Liver (tissue), 9 donors: ENCODE data around the gene MAST2. TPM values are rescaled to one million over a fixed set of nuclear protein-coding genes. Genes with fewer than 3 reads are reported as not detected.

Experiments
- DNase-seq: peaks from one replicate; pipeline ENCODE4 v3.0.0-alpha.2; 2017; ENCODE audit warnings: low spot score
- H3K27ac ChIP-seq, 2 donors: one replicate each; pipeline ENCODE4 v1.7.0; 2013; ENCODE audit warnings: inconsistent platforms in 2 of 2, low read length in 2 of 2, control low read depth in 1 of 2, low read depth in 1 of 2, mild to moderate bottlenecking in 1 of 2
- H3K27me3 ChIP-seq, 4 donors: one replicate each; pipeline versions ENCODE4 v1.6.1 to v1.7.0; 2013; ENCODE audit warnings: low read length in 3 of 4, inconsistent platforms in 1 of 4, mild to moderate bottlenecking in 1 of 4, moderate library complexity in 1 of 4; ENCODE audit not compliant: control insufficient read depth in 4 of 4, insufficient read depth in 4 of 4
- H3K36me3 ChIP-seq, 4 donors: one replicate each; pipeline versions ENCODE4 v1.6.1 to v1.7.0; 2013; ENCODE audit warnings: low read length in 3 of 4, mild to moderate bottlenecking in 3 of 4, low read depth in 1 of 4, moderate library complexity in 1 of 4; ENCODE audit not compliant: control insufficient read depth in 4 of 4, insufficient read depth in 3 of 4
- H3K4me1 ChIP-seq, 4 donors: one replicate each; pipeline versions ENCODE4 v1.6.1 to v1.7.0; 2013; ENCODE audit warnings: low read length in 3 of 4, mild to moderate bottlenecking in 3 of 4, moderate library complexity in 1 of 4; ENCODE audit not compliant: control insufficient read depth in 4 of 4, insufficient read depth in 4 of 4
- H3K4me3 ChIP-seq, 3 donors: one replicate each; pipeline versions ENCODE4 v1.6.1 to v1.7.0; 2013; ENCODE audit warnings: low read length in 3 of 3, control low read depth in 1 of 3, low read depth in 1 of 3, mild to moderate bottlenecking in 1 of 3
- H3K9ac ChIP-seq, 2 donors: one replicate each; pipeline ENCODE4 v1.7.0; 2013; ENCODE audit warnings: low read length in 2 of 2, mild to moderate bottlenecking in 2 of 2, moderate library complexity in 2 of 2, control low read depth in 1 of 2, low read depth in 1 of 2
- H3K9me3 ChIP-seq, 4 donors: one replicate each; pipeline versions ENCODE4 v1.6.1 to v1.7.0; 2013; ENCODE audit warnings: low read length in 3 of 4; ENCODE audit not compliant: control insufficient read depth in 4 of 4
- EGR1 ChIP-seq, 2 donors: IDR thresholded peaks; 2 replicates each; pipeline ENCODE4 v1.6.1; 2016 to 2018; ENCODE audit warnings: antibody characterized with exemption in 2 of 2, low read depth in 2 of 2
- FOXA1 ChIP-seq: IDR thresholded peaks from 2 replicates; pipeline ENCODE4 v1.6.1; 2016; ENCODE audit warnings: antibody characterized with exemption
- GABPA ChIP-seq, 2 donors: IDR thresholded peaks in 1 of 2; conservative IDR thresholded peaks in 1 of 2; 2 replicates each; pipeline ENCODE4 v1.6.1; 2016; ENCODE audit warnings: antibody characterized with exemption in 2 of 2, mild to moderate bottlenecking in 1 of 2, moderate library complexity in 1 of 2
- HNF4G ChIP-seq: IDR thresholded peaks from 2 replicates; pipeline ENCODE4 v1.6.1; 2016; ENCODE audit warnings: antibody characterized with exemption
- NR2F2 ChIP-seq: IDR thresholded peaks from 2 replicates; pipeline ENCODE4 v1.6.1; 2016; ENCODE audit warnings: antibody characterized with exemption
- TAF1 ChIP-seq: conservative IDR thresholded peaks from 2 replicates; pipeline ENCODE4 v1.6.1; 2016; ENCODE audit warnings: antibody characterized with exemption, mild to moderate bottlenecking
- YY1 ChIP-seq: IDR thresholded peaks from 2 replicates; pipeline ENCODE4 v1.6.1; 2016; ENCODE audit warnings: antibody characterized with exemption, mild to moderate bottlenecking
- ZBTB33 ChIP-seq: IDR thresholded peaks from 2 replicates; pipeline ENCODE4 v1.6.1; 2016; ENCODE audit warnings: antibody characterized with exemption
- WGBS: extraction: QIAGEN DNeasy Blood & Tissue Kit; methylation state at CpG from one replicate; pipeline ENCODE4 v1.1.7; 2013; 5-methylcytosine and 5-hydroxymethylcytosine counted together
- polyA plus RNA-seq, 2 donors: library from polyadenylated mRNA; stranded (reverse) in 1 of 2; unstranded in 1 of 2; fragments of 200-250 nt in 1 of 2; fragments of >200 nt in 1 of 2; fragmentation: Nextera tagmentation in 1 of 2; extraction: Ambion mirVana in 1 of 2; gene quantifications; one replicate each; pipeline versions ENCODE4 v1.2.1 to v1.2.3, GENCODE V29; 2013 to 2015
- total RNA-seq, 2 donors: library from RNA; depleted of rRNA; stranded (reverse); fragments of >200 nt; gene quantifications; one replicate each; pipeline ENCODE4 v1.2.3, GENCODE V29; 2014
- TF ChIP-seq, protein P1 (sequence below): IDR thresholded peaks from 2 replicates; pipeline ENCODE4 v1.6.1; 2016; ENCODE audit warnings: antibody characterized with exemption
- TF ChIP-seq, protein P2 (sequence below): fragments of 150-350 bp; IDR thresholded peaks from 2 replicates; pipeline ENCODE4 v1.5.1; 2017; ENCODE audit warnings: improper control_type of control experiment, low read depth, low read length; ENCODE audit not compliant: missing input control
- donor health status: healthy.
- donor health status: healthy.
- donor health status: healthy.
- donor health status: healthy.
- donor health status: healthy.

The MAST2 gene
- total and polyA plus RNA-seq, 4 donors: 4.8 to 9.6 (median 5.7) TPM

- Histone ChIP-seq H3K4me3 (no peak overlapping the region), H3K27me3 (no peaks in the 10 kb centered on the region), H3K9me3 (peaks cover 0 to 3% (median under 1%) of the 10 kb centered on the region in 4 donors), H3K27ac (no peak overlapping the region), H3K36me3 (no peaks in the 10 kb centered on the region), H3K4me1 (peaks cover 0 to 8% (median 6%) of the 10 kb centered on the region in 4 donors), H3K9ac (no peak overlapping the region)
- no peak for DNase-seq
- TF ChIP-seq YY1: no peak
- TF ChIP-seq HNF4G: no peak
- TF ChIP-seq NR2F2: no peak
- TF ChIP-seq FOXA1: no peak
- TF ChIP-seq GABPA (IDR thresholded peaks at IDR 0.05 in 1 of 2, conservative IDR thresholded peaks at IDR 0.05 in 1 of 2): no peak
- TF ChIP-seq TAF1: no peak
Observed at GRCh38 chr1:45983967-45984366, 180.6 kb downstream of the MAST2 start.

DNA sequence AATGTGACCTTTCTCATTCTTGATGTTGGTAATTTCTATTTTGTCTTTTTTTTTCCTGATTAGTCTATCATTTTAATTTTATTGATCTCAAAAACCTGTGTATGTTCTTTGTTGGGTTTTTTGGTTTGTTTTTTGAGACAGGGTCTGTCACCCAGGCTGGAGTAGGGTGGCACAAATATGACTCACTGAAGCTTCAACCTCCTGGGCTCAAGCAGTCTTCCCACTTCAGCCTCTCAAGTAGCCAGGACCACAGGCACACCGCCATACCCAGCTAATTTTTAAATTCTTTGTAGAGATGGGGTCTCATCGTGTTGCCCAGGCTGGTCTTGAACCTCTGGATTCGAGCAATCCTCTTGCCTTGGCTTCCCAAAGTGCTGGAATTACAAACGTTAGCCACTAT, 183.8 kb downstream of the MAST2 start:
- 97% methylated on average over 4 of the region's 4 CpGs for WGBS
- H3K36me3 ChIP-seq: no peaks in the 10 kb centered on the region

GRCh38 chr1:45989249-45989648, 185.8 kb downstream of the MAST2 start:
- TF ChIP-seq ZBTB33 (no peak), EGR1 (IDR thresholded peaks at IDR 0.05; ENCODE audit: low read depth in 2 of 2) (no peak)
- 96% methylated on average over 2 of the region's 2 CpGs for WGBS

More for the DNA sequence above, 183.8 kb downstream of the MAST2 start:
- peaks cover 0 to 1% (median 0%) of the 10 kb centered on the region in 4 donors for H3K9me3 ChIP-seq
- H3K4me1 ChIP-seq: no peaks in the 10 kb centered on the region
- H3K27ac ChIP-seq: no peak overlapping the region
- no peak overlapping the region for H3K4me3 ChIP-seq
- no peak for DNase-seq
- no peaks in the 10 kb centered on the region for H3K27me3 ChIP-seq
- no peak overlapping the region for H3K9ac ChIP-seq
- TF ChIP-seq, protein P1, sequence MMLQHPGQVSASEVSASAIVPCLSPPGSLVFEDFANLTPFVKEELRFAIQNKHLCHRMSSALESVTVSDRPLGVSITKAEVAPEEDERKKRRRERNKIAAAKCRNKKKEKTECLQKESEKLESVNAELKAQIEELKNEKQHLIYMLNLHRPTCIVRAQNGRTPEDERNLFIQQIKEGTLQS: no peak
- TF ChIP-seq TAF1 (no peak), NR2F2 (no peak), GABPA (IDR thresholded peaks at IDR 0.05 in 1 of 2, conservative IDR thresholded peaks at IDR 0.05 in 1 of 2) (no peak), ZBTB33 (no peak)
- TF ChIP-seq, protein P2, sequence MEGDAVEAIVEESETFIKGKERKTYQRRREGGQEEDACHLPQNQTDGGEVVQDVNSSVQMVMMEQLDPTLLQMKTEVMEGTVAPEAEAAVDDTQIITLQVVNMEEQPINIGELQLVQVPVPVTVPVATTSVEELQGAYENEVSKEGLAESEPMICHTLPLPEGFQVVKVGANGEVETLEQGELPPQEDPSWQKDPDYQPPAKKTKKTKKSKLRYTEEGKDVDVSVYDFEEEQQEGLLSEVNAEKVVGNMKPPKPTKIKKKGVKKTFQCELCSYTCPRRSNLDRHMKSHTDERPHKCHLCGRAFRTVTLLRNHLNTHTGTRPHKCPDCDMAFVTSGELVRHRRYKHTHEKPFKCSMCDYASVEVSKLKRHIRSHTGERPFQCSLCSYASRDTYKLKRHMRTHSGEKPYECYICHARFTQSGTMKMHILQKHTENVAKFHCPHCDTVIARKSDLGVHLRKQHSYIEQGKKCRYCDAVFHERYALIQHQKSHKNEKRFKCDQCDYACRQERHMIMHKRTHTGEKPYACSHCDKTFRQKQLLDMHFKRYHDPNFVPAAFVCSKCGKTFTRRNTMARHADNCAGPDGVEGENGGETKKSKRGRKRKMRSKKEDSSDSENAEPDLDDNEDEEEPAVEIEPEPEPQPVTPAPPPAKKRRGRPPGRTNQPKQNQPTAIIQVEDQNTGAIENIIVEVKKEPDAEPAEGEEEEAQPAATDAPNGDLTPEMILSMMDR: no peak

More at GRCh38 chr1:45989249-45989648, 185.8 kb downstream of the MAST2 start:
- Histone ChIP-seq H3K36me3 (no peaks in the 10 kb centered on the region), H3K9me3 (peaks cover 0 to 1% (median 0%) of the 10 kb centered on the region in 4 donors), H3K27ac (no peak overlapping the region), H3K27me3 (no peaks in the 10 kb centered on the region), H3K4me3 (no peak overlapping the region), H3K4me1 (no peaks in the 10 kb centered on the region), H3K9ac (no peak overlapping the region)
- DNase-seq: no peak
